K562 (cell line): ENCODE results near the gene RGMA. TPM values are rescaled to one million over a fixed set of nuclear protein-coding genes. Genes with fewer than 3 reads are reported as not detected.

Source experiments
- BACH1 ChIP-seq: fragments of 200-800 bp; sonication (Bioruptor generic); IDR thresholded peaks from 2 replicates; pipeline ENCODE4 v1.6.1; 2016; ENCODE audit warnings: missing genetic modification characterization, missing compliant biosample characterization
- FOS ChIP-seq: IDR thresholded peaks from 3 replicates; pipeline ENCODE4 v1.6.1; 2011; ENCODE audit not compliant: insufficient read length; ENCODE audit errors: extremely low read depth
- FOXJ2 ChIP-seq: fragments of 200-800 bp; sonication (Bioruptor generic); IDR thresholded peaks from 2 replicates; pipeline ENCODE4 v1.6.1; 2016; ENCODE audit warnings: missing genetic modification characterization, missing compliant biosample characterization
- NRF1 ChIP-seq, 2 experiments: fragments of 450-650 bp; IDR thresholded peaks in 1 of 2; conservative IDR thresholded peaks in 1 of 2; 2 replicates each; pipeline ENCODE4 v1.6.1; 2014; ENCODE audit warnings: mild to moderate bottlenecking in 2 of 2
- POLR2H ChIP-seq: IDR thresholded peaks from 2 replicates; pipeline ENCODE4 v1.6.1; 2016; ENCODE audit warnings: missing genetic modification characterization, low read depth, mild to moderate bottlenecking, control low read depth, missing compliant biosample characterization, moderate library complexity
- PTTG1 ChIP-seq: fragments of 450-650 bp; IDR thresholded peaks from 2 replicates; pipeline ENCODE4 v1.6.1; 2016; ENCODE audit warnings: low read depth, mild to moderate bottlenecking, missing genetic modification characterization, missing compliant biosample characterization
- SAFB ChIP-seq: fragments of 200-400 bp; formaldehyde crosslinking; IDR thresholded peaks from 2 replicates; pipeline ENCODE4 v1.6.1; 2017; ENCODE audit warnings: low read depth, low read length, borderline replicate concordance
- STAG1 ChIP-seq: sonication (generic); formaldehyde crosslinking; IDR thresholded peaks from 2 replicates; pipeline ENCODE4 v1.5.0; 2020; ENCODE audit warnings: missing genetic modification reagents, borderline replicate concordance
- TGIF2 ChIP-seq: sonication (generic); formaldehyde crosslinking; IDR thresholded peaks from 2 replicates; pipeline ENCODE4 v1.8.1; 2022; ENCODE audit warnings: mild to moderate bottlenecking, missing genetic modification reagents, moderate library complexity
- ZBTB17 ChIP-seq: fragments of 450-650 bp; formaldehyde crosslinking; IDR thresholded peaks from 2 replicates; pipeline ENCODE4 v1.4.0; 2020; ENCODE audit warnings: mild to moderate bottlenecking
- ZBTB7A ChIP-seq: IDR thresholded peaks from 2 replicates; pipeline ENCODE4 v1.6.1; 2011; ENCODE audit warnings: low read depth, mild to moderate bottlenecking, low read length, moderate library complexity, borderline replicate concordance; ENCODE audit not compliant: control insufficient read depth
- polyA plus RNA-seq, 8 experiments: library from polyadenylated mRNA; depleted of rRNA in 4 of 8; stranded (reverse) in 5 of 8; unstranded in 3 of 8; fragments of >200 nt; fragmentation: Nextera tagmentation in 2 of 8; fragmentation: Illumina TruSeq in 1 of 8; extraction: Ambion mirVana in 2 of 8; extraction: Trizol in 1 of 8; gene quantifications; 2 replicates each; pipeline versions ENCODE4 v1.2.1 to v1.2.3, GENCODE V29; 2011 to 2014; ENCODE audit warnings: inconsistent platforms in 1 of 8, missing spikeins in 1 of 8
- total RNA-seq, 7 experiments: library from RNA; depleted of rRNA in 6 of 7; stranded (reverse); fragments of >200 nt in 6 of 7; fragmentation: Illumina TruSeq in 2 of 7; extraction: Trizol in 2 of 7; gene quantifications; 2 replicates each; pipeline versions ENCODE4 v1.2.1 to v1.2.3, GENCODE V29; 2011 to 2021; ENCODE audit warnings: low replicate concordance in 1 of 7
- TF ChIP-seq, protein P1 (sequence below): fragments of 450-650 bp; IDR thresholded peaks from 2 replicates; pipeline ENCODE4 v1.6.1; 2016; ENCODE audit warnings: low read depth
- TF ChIP-seq, protein P2 (sequence below), 2 experiments: IDR thresholded peaks; 2 replicates each; pipeline ENCODE4 v1.6.1; 2011; ENCODE audit warnings: borderline replicate concordance in 1 of 2, control low read depth in 1 of 2, low read depth in 1 of 2, low read length in 1 of 2, mild to moderate bottlenecking in 1 of 2, mixed read lengths in 1 of 2, moderate library complexity in 1 of 2; ENCODE audit not compliant: insufficient read depth in 1 of 2, insufficient read length in 1 of 2, poor library complexity in 1 of 2, severe bottlenecking in 1 of 2; ENCODE audit errors: extremely low read depth in 1 of 2
- TF ChIP-seq, protein P3 (sequence below), 3 experiments: IDR thresholded peaks in 2 of 3; conservative IDR thresholded peaks in 1 of 3; 2 replicates each; pipeline ENCODE4 v1.5.1; 2011 to 2012; ENCODE audit warnings: low read length in 3 of 3, mild to moderate bottlenecking in 3 of 3, control low read depth in 2 of 3, improper control_type of control experiment in 1 of 3, inconsistent platforms in 1 of 3, low read depth in 1 of 3, mixed read lengths in 1 of 3, moderate library complexity in 1 of 3; ENCODE audit not compliant: insufficient read depth in 2 of 3

The RGMA gene
- total and polyA plus RNA-seq, 9 of the 15 experiments (the other 6 are each of a cell fraction or from before 2014, with no cell fraction given): 0.03 to 0.05 (median 0.03) TPM; not detected in 6

DNA sequence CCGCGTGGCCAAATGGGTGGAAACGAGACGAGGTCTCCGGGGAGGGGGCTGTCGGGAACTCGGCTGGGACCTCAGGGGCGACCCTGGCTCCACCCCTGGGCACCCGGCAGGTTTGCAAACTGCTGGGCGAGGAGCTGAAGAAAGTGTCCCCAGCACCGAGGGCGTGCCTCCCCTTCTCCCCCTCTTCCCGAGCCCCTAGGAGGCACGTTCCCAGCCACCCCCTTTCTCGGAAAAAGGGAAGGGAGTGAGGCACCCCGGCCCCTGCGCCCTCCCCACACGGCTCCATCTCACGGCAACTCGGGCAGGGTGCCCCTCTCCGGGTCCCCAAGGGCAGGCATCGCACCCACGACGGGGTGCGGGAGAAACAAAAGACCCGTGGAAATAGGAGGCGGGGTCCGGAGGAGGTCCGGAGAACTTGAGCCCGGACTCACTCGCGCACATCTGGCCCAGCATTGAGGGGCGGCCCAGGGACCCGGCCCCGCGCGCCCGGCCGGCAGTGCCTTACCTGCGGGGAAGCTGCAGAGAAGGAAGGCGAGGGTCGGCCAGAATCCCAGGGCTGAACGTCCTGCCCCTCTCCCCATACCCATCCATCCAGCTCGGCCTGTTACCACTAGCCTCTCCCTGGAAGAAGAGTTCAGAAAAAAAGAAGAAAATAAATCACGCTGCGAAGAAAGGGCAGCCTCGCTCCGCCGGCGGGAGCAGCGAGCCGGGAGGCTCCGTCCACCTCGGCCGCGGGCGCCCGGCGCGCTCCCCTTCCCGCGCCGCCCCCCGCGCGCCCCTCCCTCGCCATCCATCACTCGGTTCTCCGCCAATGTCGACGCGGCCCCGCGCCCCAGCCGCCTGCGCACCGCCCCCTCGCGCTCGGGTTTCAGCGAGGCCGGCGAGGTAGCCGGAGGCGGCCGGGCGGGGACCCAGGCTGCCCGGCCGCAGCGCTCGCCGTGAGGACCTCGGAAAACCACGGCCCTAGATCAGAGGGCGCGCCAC lies 16.3 kb downstream of the RGMA start (continued):
- TF ChIP-seq, protein P1, sequence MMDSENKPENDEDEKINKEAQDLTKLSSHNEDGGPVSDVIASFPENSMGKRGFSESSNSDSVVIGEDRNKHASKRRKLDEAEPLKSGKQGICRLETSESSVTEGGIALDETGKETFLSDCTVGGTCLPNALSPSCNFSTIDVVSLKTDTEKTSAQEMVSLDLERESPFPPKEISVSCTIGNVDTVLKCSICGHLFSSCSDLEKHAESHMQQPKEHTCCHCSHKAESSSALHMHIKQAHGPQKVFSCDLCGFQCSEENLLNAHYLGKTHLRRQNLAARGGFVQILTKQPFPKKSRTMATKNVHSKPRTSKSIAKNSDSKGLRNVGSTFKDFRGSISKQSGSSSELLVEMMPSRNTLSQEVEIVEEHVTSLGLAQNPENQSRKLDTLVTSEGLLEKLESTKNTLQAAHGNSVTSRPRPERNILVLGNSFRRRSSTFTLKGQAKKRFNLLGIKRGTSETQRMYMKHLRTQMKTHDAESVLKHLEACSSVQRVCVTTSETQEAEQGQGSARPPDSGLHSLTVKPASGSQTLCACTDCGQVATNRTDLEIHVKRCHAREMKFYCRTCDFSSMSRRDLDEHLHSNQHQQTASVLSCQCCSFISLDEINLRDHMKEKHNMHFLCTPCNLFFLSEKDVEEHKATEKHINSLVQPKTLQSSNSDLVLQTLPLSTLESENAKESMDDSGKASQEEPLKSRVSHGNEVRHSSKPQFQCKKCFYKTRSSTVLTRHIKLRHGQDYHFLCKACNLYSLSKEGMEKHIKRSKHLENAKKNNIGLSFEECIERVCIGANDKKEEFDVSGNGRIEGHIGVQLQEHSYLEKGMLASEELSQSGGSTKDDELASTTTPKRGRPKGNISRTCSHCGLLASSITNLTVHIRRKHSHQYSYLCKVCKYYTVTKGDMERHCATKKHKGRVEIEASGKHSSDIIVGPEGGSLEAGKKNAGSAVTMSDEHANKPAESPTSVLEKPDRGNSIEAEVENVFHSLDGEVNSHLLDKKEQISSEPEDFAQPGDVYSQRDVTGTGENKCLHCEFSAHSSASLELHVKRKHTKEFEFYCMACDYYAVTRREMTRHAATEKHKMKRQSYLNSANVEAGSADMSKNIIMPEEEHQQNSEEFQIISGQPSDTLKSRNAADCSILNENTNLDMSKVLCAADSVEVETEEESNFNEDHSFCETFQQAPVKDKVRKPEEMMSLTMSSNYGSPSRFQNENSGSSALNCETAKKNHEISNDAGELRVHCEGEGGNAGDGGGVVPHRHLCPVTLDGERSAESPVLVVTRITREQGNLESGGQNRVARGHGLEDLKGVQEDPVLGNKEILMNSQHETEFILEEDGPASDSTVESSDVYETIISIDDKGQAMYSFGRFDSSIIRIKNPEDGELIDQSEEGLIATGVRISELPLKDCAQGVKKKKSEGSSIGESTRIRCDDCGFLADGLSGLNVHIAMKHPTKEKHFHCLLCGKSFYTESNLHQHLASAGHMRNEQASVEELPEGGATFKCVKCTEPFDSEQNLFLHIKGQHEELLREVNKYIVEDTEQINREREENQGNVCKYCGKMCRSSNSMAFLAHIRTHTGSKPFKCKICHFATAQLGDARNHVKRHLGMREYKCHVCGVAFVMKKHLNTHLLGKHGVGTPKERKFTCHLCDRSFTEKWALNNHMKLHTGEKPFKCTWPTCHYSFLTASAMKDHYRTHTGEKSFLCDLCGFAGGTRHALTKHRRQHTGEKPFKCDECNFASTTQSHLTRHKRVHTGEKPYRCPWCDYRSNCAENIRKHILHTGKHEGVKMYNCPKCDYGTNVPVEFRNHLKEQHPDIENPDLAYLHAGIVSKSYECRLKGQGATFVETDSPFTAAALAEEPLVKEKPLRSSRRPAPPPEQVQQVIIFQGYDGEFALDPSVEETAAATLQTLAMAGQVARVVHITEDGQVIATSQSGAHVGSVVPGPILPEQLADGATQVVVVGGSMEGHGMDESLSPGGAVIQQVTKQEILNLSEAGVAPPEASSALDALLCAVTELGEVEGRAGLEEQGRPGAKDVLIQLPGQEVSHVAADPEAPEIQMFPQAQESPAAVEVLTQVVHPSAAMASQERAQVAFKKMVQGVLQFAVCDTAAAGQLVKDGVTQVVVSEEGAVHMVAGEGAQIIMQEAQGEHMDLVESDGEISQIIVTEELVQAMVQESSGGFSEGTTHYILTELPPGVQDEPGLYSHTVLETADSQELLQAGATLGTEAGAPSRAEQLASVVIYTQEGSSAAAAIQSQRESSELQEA: no peak
- TF ChIP-seq POLR2H (tag): no peak
- no peak for TF ChIP-seq STAG1 (CRISPR knock-in tag)
- TF ChIP-seq NRF1 (conservative IDR thresholded peaks at IDR 0.05 in 1 of 2, IDR thresholded peaks at IDR 0.05 in 1 of 2): peak in 1 of 2 experiments; percentile 36; a peak in 2 of 4 replicates
- no peak for TF ChIP-seq TGIF2
- no peak for TF ChIP-seq FOS
- no peak for TF ChIP-seq PTTG1 (tag)
- TF ChIP-seq, protein P2, sequence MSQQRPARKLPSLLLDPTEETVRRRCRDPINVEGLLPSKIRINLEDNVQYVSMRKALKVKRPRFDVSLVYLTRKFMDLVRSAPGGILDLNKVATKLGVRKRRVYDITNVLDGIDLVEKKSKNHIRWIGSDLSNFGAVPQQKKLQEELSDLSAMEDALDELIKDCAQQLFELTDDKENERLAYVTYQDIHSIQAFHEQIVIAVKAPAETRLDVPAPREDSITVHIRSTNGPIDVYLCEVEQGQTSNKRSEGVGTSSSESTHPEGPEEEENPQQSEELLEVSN (IDR thresholded peaks at IDR 0.05; ENCODE audit: borderline replicate concordance in 1 of 2, extremely low read depth in 1 of 2, insufficient read depth in 1 of 2, insufficient read length in 1 of 2, low read depth in 1 of 2, low read length in 1 of 2, poor library complexity in 1 of 2, severe bottlenecking in 1 of 2): peak in 1 of 2 experiments; percentile 57
- peak; percentile 28; the same call in 1 of the 2 replicates for TF ChIP-seq ZBTB7A
- TF ChIP-seq, protein P3, sequence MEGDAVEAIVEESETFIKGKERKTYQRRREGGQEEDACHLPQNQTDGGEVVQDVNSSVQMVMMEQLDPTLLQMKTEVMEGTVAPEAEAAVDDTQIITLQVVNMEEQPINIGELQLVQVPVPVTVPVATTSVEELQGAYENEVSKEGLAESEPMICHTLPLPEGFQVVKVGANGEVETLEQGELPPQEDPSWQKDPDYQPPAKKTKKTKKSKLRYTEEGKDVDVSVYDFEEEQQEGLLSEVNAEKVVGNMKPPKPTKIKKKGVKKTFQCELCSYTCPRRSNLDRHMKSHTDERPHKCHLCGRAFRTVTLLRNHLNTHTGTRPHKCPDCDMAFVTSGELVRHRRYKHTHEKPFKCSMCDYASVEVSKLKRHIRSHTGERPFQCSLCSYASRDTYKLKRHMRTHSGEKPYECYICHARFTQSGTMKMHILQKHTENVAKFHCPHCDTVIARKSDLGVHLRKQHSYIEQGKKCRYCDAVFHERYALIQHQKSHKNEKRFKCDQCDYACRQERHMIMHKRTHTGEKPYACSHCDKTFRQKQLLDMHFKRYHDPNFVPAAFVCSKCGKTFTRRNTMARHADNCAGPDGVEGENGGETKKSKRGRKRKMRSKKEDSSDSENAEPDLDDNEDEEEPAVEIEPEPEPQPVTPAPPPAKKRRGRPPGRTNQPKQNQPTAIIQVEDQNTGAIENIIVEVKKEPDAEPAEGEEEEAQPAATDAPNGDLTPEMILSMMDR (IDR thresholded peaks at IDR 0.05 in 2 of 3, conservative IDR thresholded peaks at IDR 0.05 in 1 of 3; ENCODE audit: insufficient read depth in 2 of 3, low read depth in 1 of 3, low read length in 3 of 3): 0 out of 6 replicates have a peak, but pooled peaks of 1 of the 3 experiments have one; percentile 1
- TF ChIP-seq ZBTB17: 0 out of 2 replicates have a peak, but pooled peaks have one; percentile 33
- TF ChIP-seq FOXJ2 (tag): no peak
- 0 out of 2 replicates have a peak, but pooled peaks have one; percentile 35 for TF ChIP-seq SAFB
- no peak for TF ChIP-seq BACH1
